ENCODE results near the gene ABHD17C.

ABHD17C gene

GRCh38 chr15:80706161-80706560 is 11.1 kb downstream of the ABHD17C start:
- no peak overlapping the region for H3K4me3 ChIP-seq (replicated peaks; ENCODE audit: insufficient read depth, low read length)
- no peak for DNase-seq (ENCODE audit: low read depth in 1 of 2, low spot score in 1 of 2)

GRCh38 chr15:80709542-80709941 is 14.4 kb downstream of the ABHD17C start:
- TF ChIP-seq POLR2AphosphoS5 (IDR thresholded peaks at IDR 0.05; ENCODE audit: low read depth) (no peak), SPI1 (IDR thresholded peaks at IDR 0.05; ENCODE audit: borderline replicate concordance, low read depth) (no peak), GABPA (IDR thresholded peaks at IDR 0.05; ENCODE audit: low read depth) (no peak), CTCF (IDR thresholded peaks at IDR 0.05; ENCODE audit: insufficient read depth, low read length) (no peak), REST (IDR thresholded peaks at IDR 0.05; ENCODE audit: insufficient replicate concordance, low read depth) (no peak)
- H3K27me3 ChIP-seq (ENCODE audit: insufficient read depth, poor library complexity, severe bottlenecking), result no peaks in the 10 kb centered on the region
- H3K27ac ChIP-seq (replicated peaks), result no peak overlapping the region
- no peak overlapping the region for H3K4me3 ChIP-seq (replicated peaks; ENCODE audit: insufficient read depth, low read length)
- no peak for DNase-seq (ENCODE audit: low read depth in 1 of 2, low spot score in 1 of 2)

More at GRCh38 chr15:80706161-80706560, 11.1 kb downstream of the ABHD17C start:
- no peaks in the 10 kb centered on the region for H3K27me3 ChIP-seq (ENCODE audit: insufficient read depth, poor library complexity, severe bottlenecking)
- TF ChIP-seq CTCF (IDR thresholded peaks at IDR 0.05; ENCODE audit: insufficient read depth, low read length) (no peak), GABPA (IDR thresholded peaks at IDR 0.05; ENCODE audit: low read depth) (no peak), POLR2AphosphoS5 (IDR thresholded peaks at IDR 0.05; ENCODE audit: low read depth) (no peak), REST (IDR thresholded peaks at IDR 0.05; ENCODE audit: insufficient replicate concordance, low read depth) (no peak), SPI1 (IDR thresholded peaks at IDR 0.05; ENCODE audit: borderline replicate concordance, low read depth) (no peak)
- no peak overlapping the region for H3K27ac ChIP-seq (replicated peaks)

GRCh38 chr15:80710635-80711554 is 15.8 kb downstream of the ABHD17C start:
- no peak overlapping the region for H3K4me3 ChIP-seq (replicated peaks; ENCODE audit: insufficient read depth, low read length)
- H3K27me3 ChIP-seq (ENCODE audit: insufficient read depth, poor library complexity, severe bottlenecking), result no peaks in the 10 kb centered on the region
- no peak for TF ChIP-seq POLR2AphosphoS5 (IDR thresholded peaks at IDR 0.05; ENCODE audit: low read depth)
- no peak for TF ChIP-seq CTCF (IDR thresholded peaks at IDR 0.05; ENCODE audit: insufficient read depth, low read length)
- H3K27ac ChIP-seq (replicated peaks), result no peak overlapping the region
- no peak for DNase-seq (ENCODE audit: low read depth in 1 of 2, low spot score in 1 of 2)
